Measurements from ENCODE around the gene PLEKHG7.
"Not testable (repeated sequence)": the region's sequence is repeated elsewhere in the genome, so short reads cannot be mapped to it uniquely, and the experiment has no call there.

Gene PLEKHG7

GRCh38 chr12:92702754-92703679, at the start of gene PLEKHG7:
PLEKHG7 (plus strand) TSS chr12:92702989; CDS start chr12:92706632, 3,643 bp downstream.
- no peak for DNase-seq

- not testable (repeated sequence) for DNase-seq
These were observed 48.5 kb upstream of the PLEKHG7 start for GRCh38 chr12:92654256-92654655.

- DNase-seq = no peak
These were observed 47.9 kb upstream of the PLEKHG7 start for GRCh38 chr12:92654929-92655328.

GRCh38 chr12:92656911-92657310, 45.9 kb upstream of the PLEKHG7 start:
- no peak for DNase-seq

DNA sequence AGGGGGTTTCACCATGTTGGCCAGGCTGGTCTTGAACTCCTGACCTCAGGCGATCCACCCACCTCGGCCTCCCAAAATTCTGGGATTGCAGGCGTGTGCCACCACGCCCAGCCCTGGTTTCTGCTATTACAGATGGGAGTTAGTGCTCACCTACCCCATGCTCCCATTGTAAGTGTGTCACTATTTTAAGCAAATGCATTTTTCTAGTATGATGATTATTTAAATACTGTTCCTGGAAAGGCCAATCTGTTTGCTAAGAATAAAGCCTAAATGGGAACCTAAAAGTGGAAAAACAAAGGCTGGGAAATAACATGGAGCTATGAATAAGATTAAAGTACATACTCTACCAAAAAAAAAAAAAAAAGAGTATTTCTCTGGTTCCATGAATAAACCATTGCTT, 45.0 kb upstream of the PLEKHG7 start:
- DNase-seq = no peak

- no peak for DNase-seq
These were observed 44.2 kb upstream of the PLEKHG7 start for GRCh38 chr12:92658611-92659010.

GRCh38 chr12:92661269-92661668, 41.5 kb upstream of the PLEKHG7 start:
- no peak for DNase-seq

DNA sequence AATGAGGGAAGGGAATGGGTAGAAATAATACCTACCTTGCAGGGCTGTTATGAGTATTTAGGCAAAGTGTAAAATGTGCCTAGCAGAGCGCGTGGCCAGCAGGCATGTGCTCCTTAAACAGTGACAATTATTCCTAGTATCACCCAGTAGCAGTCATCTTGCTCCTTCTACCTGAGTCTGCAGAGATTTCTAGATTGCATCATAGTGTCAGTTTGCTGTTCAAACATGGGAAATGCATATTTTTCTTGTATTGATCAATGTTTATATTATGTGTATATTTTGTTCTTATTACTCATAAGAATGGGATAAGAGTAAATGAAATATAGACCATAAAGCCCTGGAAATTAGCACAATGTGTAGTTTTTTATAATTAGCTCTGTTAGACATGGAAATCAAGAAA, 37.3 kb upstream of the PLEKHG7 start:
- no peak for DNase-seq

- DNase-seq = no peak
These were observed 34.0 kb upstream of the PLEKHG7 start for GRCh38 chr12:92668739-92669138.

GRCh38 chr12:92671524-92671923, 31.3 kb upstream of the PLEKHG7 start:
- not testable (repeated sequence) for DNase-seq

GRCh38 chr12:92673756-92674155, 29.0 kb upstream of the PLEKHG7 start:
- DNase-seq = no peak

DNA sequence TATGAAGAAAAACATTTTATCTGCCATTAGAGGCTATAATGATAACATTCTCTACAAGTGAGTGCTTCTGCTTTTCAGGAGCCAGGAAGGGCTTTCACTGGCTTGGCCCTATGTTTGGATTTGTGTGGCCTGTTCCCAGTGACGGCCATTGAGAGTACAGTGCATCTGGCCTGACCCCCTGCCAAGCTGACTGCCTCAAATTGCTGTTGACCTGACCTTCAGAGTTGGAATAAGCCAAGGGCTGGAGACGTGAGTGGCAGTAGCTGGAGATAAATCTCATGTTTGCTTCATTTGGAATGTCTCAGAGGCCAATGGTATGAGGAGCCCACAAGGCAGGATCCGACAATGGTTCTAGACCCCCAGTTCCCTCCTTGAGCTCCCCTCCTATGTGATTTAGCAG, 28.3 kb upstream of the PLEKHG7 start:
- no peak for DNase-seq

- DNase-seq = no peak
These were observed 27.5 kb upstream of the PLEKHG7 start for GRCh38 chr12:92675092-92675865.

GRCh38 chr12:92676710-92677109, 26.1 kb upstream of the PLEKHG7 start:
- DNase-seq = no peak

GRCh38 chr12:92690601-92691000, 12.2 kb upstream of the PLEKHG7 start:
- DNase-seq = no peak

DNA sequence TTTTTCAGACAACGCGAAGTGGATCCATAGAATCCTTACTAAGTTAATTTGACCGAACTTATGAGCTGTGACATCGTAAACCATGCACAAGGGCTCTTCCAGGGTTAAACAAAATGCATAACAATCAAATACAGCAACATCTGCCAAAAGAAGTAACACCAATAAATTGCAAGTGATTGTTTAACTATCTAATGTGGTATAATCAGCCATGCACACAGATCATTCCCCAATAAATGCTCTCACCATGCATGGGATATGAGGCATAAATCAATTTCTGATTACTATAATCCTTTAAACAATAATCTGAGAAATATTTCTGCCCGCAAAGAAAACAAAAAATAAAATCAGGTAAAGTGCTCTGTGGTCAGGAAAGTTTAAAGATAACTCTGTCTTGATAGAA, 7.7 kb upstream of the PLEKHG7 start:
- DNase-seq = no peak

DNA sequence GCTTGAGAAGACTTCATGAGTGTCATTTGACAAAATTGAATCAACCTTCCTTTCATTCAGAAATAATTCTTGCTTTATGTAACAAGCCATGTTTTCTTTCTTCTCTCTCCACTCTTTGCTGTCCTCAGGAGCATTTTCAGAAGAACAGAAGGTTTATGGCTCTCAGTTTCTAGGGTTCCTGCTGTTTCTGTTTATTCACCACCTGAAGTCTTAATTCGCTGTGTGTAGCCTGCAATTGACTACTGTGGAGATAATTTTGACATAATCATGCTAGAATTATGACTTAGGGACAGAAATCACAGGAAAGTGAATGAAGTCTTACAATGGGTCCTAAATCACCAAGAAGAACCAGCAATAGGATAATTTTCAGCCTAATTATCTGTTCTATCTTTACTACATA, 7.2 kb upstream of the PLEKHG7 start:
- DNase-seq = no peak

- DNase-seq = no peak
These were observed 6.6 kb upstream of the PLEKHG7 start for GRCh38 chr12:92696216-92696615.

- no peak for DNase-seq
These were observed 4.3 kb upstream of the PLEKHG7 start for GRCh38 chr12:92698474-92698873.

DNA sequence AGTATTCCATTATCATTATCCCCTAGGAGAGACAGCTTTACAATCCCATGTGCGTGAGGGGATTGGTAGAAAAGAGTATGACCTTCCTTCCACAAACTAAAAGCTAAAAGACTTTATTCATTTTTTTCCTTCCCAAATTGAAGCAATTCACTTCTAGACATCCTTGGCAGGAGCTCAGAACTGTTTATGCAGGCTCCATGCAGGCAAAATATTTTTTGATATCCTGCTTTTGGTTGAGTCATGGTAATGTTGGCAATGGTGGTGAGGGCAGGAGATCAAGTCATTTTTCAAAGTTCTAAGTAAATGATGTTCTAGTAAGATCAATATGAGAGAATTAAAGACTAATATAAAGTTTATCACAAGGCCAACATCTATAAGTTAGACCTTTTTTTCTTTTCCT, 1.3 kb upstream of the PLEKHG7 start:
- DNase-seq = no peak

DNA sequence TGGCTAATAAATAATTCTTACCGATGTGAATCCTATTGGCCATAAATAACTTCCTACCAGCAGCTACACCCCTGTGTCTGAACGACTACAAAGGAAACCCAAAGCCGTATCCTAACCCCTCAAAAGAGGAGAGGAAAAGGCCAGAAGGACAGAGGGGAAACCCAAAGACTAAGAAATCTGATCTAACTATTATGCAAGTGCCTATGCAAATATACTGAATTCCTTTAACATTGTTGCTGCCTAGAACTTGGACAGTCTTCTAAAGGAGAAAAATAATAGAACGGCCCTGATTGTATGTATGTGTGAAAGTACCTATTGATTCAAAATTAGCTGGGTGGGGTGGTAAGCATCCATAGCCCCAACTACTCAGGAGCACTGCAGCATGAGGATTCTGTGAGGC, 997 bp downstream of the PLEKHG7 start:
- no peak for DNase-seq

DNA sequence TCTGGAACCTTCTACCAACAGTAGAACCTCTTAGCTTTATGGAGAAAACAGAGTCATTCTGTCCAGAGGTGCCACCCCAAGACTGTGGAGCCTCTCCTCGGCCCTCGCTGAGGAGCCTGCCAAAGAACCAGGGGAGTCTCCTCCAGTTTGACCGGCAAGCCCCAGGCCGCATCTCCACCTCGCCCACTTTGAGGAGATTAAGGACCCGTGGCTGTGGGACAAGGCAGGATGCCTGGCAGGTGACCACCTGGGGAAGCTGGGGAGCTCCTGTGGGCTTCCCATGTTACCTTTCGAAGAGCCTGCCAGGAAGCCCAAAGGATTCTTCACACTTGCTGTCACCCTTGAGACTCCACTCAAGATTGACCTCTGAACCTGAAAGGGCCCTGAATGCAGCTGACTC, 3.8 kb downstream of the PLEKHG7 start:
- DNase-seq = no peak

GRCh38 chr12:92707926-92708325, 5.1 kb downstream of the PLEKHG7 start:
- DNase-seq = no peak

DNA sequence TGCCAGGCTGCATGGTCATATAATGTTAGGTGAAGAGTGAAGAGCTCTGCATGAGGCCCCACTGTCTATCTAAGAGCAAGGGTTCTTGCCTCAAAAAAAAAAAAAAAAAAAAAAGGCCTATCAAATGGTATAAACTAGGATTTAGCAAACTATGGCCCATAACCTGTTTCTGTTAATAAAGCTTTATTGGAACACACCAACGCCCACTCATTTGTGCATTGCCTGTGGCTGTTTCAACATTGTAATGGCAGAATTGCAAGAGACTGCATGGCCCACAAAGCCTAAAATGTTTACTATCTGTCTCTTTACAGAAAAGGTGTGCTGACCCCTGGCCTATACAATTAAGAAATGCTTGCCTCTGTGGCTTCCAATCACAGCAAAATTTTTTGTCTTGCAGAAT, 12.8 kb downstream of the PLEKHG7 start:
- no peak for DNase-seq
